GM12801 (cell line): ENCODE measurements around the gene FMN2.

Experiments used
- TF ChIP-seq, protein P1 (sequence below): IDR thresholded peaks from one replicate; pipeline ENCODE4 v1.5.1; 2011; ENCODE audit warnings: control low read depth; ENCODE audit not compliant: insufficient read length; ENCODE audit errors: extremely low read depth

FMN2 gene

GRCh38 chr1:240350910-240351331 lies 259.2 kb downstream of the FMN2 start:
- TF ChIP-seq, protein P1, sequence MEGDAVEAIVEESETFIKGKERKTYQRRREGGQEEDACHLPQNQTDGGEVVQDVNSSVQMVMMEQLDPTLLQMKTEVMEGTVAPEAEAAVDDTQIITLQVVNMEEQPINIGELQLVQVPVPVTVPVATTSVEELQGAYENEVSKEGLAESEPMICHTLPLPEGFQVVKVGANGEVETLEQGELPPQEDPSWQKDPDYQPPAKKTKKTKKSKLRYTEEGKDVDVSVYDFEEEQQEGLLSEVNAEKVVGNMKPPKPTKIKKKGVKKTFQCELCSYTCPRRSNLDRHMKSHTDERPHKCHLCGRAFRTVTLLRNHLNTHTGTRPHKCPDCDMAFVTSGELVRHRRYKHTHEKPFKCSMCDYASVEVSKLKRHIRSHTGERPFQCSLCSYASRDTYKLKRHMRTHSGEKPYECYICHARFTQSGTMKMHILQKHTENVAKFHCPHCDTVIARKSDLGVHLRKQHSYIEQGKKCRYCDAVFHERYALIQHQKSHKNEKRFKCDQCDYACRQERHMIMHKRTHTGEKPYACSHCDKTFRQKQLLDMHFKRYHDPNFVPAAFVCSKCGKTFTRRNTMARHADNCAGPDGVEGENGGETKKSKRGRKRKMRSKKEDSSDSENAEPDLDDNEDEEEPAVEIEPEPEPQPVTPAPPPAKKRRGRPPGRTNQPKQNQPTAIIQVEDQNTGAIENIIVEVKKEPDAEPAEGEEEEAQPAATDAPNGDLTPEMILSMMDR: no peak

- TF ChIP-seq, protein P1: no peak
These were observed 260.0 kb downstream of the FMN2 start for GRCh38 chr1:240351690-240352089.

GRCh38 chr1:240352769-240353168 lies 261.1 kb downstream of the FMN2 start:
- TF ChIP-seq, protein P1: no peak

DNA sequence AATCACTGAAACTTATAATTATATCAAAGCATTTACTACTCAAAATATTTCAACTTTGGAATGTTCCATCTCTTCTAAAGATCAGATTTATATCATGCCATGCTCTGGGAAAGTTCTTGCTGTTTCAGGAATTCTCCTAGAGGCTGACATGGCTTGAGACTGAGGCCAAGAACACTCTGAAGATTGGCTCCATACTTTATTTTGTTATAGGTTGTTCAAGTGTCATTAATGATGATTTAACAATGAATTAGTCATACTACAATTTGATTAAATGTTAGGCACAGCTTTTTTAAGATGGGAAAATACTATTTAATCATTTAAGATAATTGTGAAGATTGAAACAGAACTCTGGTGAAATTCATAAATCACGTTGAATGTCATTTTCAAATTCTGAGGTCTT lies 264.9 kb downstream of the FMN2 start:
- TF ChIP-seq, protein P1: no peak

DNA sequence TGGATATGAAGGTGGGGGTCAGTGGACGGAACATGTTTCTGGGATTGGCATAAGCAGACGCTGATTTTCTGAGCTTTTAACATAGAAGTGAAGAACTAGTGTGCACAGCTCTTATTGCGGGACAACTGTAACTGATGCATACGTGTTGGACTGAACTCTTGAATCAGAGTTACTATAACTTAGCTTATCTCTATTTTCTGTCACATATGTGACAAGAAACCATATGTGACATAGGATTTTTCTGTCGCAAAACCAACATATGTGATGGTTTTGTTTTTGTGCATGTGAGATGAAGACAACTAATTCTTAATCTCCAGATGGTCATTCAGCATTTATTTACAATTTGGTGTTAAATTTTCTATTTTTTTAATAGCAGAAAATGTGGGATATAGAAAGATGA lies 270.4 kb downstream of the FMN2 start:
- TF ChIP-seq, protein P1: no peak

DNA sequence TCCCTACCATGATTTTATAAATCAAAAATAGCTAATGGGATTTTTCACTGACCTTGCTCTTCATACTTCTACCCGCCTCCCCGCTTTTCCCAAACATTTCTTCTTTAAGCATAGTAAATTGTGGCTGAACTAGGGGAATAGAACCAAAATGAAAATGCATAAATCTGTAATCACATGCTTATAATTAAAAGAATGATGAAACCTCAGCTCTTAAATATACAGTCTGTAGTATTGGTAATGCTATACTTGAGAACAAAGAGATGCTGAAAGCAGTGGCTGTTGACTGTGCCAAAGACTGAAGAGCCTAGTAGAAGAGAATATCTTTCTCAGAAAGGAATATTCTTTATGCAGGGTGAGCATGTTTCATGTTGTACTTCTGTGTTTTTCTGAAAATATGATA lies 271.1 kb downstream of the FMN2 start:
- TF ChIP-seq, protein P1: no peak

GRCh38 chr1:240363315-240363714 lies 271.6 kb downstream of the FMN2 start:
- TF ChIP-seq, protein P1: no peak

DNA sequence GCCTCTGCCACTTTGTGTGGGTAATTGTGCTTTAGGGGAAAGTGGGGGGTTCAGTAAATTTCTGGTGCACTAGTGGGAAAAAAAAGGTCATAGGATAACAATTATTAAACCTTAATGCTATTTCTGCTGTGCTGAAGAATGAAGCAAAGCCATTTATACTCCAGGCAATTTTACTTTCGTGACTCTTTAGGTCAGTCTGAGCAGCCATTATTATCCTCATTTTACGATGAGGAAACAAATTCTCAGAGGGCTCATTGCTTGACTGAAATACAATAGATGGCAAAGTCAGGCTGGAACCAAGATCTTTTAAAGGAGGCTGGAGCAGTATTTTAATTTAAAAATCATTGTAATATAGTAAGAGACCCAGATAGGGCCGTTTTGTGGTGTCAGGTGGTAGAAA lies 272.2 kb downstream of the FMN2 start:
- TF ChIP-seq, protein P1: no peak
